ENCODE data around the gene ANKRD6. TPM values are rescaled to one million over a fixed set of nuclear protein-coding genes. Genes with fewer than 3 reads are reported as not detected.

Gene ANKRD6
- total and polyA plus RNA-seq, 2 donors (not counting 3 experiments of a cell fraction or from before 2014, with no cell fraction given): 3.4 to 9.6 TPM

- BruUV-seq (replicated peaks): no TSS peak
- FAIRE-seq (no peak), DNase-seq (ENCODE audit: low read depth, low spot score) (no peak)
- no peaks in the 10 kb centered on the region for H3K9me3 ChIP-seq (replicated peaks; ENCODE audit: control insufficient read depth, insufficient read depth, low read length)
- no peaks in the 10 kb centered on the region for H4K20me1 ChIP-seq (replicated peaks; ENCODE audit: control insufficient read depth, extremely low read depth, insufficient read depth, low read length)
- H3K27ac ChIP-seq (ENCODE audit: insufficient read depth, low read depth, low read length): no peak overlapping the region
- no peaks in the 10 kb centered on the region for H3K36me3 ChIP-seq (ENCODE audit: control insufficient read depth in 2 of 2, extremely low read depth in 1 of 2, insufficient read depth in 2 of 2, low read length in 2 of 2)
- no peak overlapping the region for H3K4me2 ChIP-seq (ENCODE audit: insufficient read depth, low read length)
- H3K27me3 ChIP-seq (ENCODE audit: control insufficient read depth in 2 of 2, insufficient read depth in 2 of 2, low read length in 2 of 2): no peaks in the 10 kb centered on the region
- no peaks in the 10 kb centered on the region for H3K9me1 ChIP-seq (replicated peaks; ENCODE audit: control insufficient read depth, extremely low read depth, insufficient read depth, low read length)
- TF ChIP-seq EZH2 (IDR thresholded peaks at IDR 0.05; ENCODE audit: borderline replicate concordance, low read depth, low read length, severe bottlenecking): no peak
- no peak for TF ChIP-seq FOS (IDR thresholded peaks at IDR 0.05; ENCODE audit: borderline replicate concordance, insufficient read depth, low read length)
- no peak for TF ChIP-seq MYC (IDR thresholded peaks at IDR 0.05; ENCODE audit: low read depth, low read length)
- H3K4me1 ChIP-seq (ENCODE audit: control insufficient read depth, extremely low read depth, insufficient read depth, low read length): no peaks in the 10 kb centered on the region
- CTCF ChIA-PET: no interaction called here
- no peaks in the 10 kb centered on the region for H3K79me2 ChIP-seq (ENCODE audit: control insufficient read depth, insufficient read depth, low read length)
- dilution Hi-C loops (cut with MboI; ENCODE audit: extremely low pct_ligation_motif_present, low sequenced_read_pairs): no loop called here
- no peak overlapping the region for H3K9ac ChIP-seq (replicated peaks; ENCODE audit: extremely low read depth, insufficient read depth, low read length)
- H3K4me3 ChIP-seq (replicated peaks in 1 of 3; ENCODE audit: insufficient read depth in 1 of 3, low read depth in 1 of 3, low read length in 3 of 3): no peak overlapping the region
- POLR2A ChIA-PET: no interaction called here
- intact Hi-C loops (cut with micrococcal nuclease): no loop called here
- no peak overlapping the region for H2AFZ ChIP-seq (ENCODE audit: low read depth, low read length)
These were observed 93.6 kb downstream of the ANKRD6 start for GRCh38 chr6:89526563-89526869.

GRCh38 chr6:89527634-89528033 lies 94.7 kb downstream of the ANKRD6 start:
- no peak for TF ChIP-seq MYC (IDR thresholded peaks at IDR 0.05; ENCODE audit: low read depth, low read length)
- TF ChIP-seq MAX (IDR thresholded peaks at IDR 0.05; ENCODE audit: insufficient read depth, insufficient read length): no peak
- no peak for TF ChIP-seq POLR2A (IDR thresholded peaks at IDR 0.05; ENCODE audit: low read depth, low read length)
- no peak for TF ChIP-seq CTCF (IDR thresholded peaks at IDR 0.05; ENCODE audit: extremely low read depth in 1 of 2, insufficient read depth in 1 of 2, low read depth in 1 of 2, low read length in 2 of 2)
- TF ChIP-seq FOS (IDR thresholded peaks at IDR 0.05; ENCODE audit: borderline replicate concordance, insufficient read depth, low read length): no peak
- TF ChIP-seq EZH2 (IDR thresholded peaks at IDR 0.05; ENCODE audit: borderline replicate concordance, low read depth, low read length, severe bottlenecking): no peak
- no peak for TF ChIP-seq POLR2AphosphoS5 (IDR thresholded peaks at IDR 0.05; ENCODE audit: insufficient read depth, low read depth, low read length)
- TF ChIP-seq GATA2 (IDR thresholded peaks at IDR 0.05; ENCODE audit: insufficient read depth, insufficient read length, low read depth, low read length): no peak
- Histone ChIP-seq H4K20me1 (replicated peaks; ENCODE audit: control insufficient read depth, extremely low read depth, insufficient read depth, low read length) (no peaks in the 10 kb centered on the region), H3K79me2 (ENCODE audit: control insufficient read depth, insufficient read depth, low read length) (no peaks in the 10 kb centered on the region), H3K9ac (replicated peaks; ENCODE audit: extremely low read depth, insufficient read depth, low read length) (no peak overlapping the region), H3K9me3 (replicated peaks; ENCODE audit: control insufficient read depth, insufficient read depth, low read length) (no peaks in the 10 kb centered on the region), H3K9me1 (replicated peaks; ENCODE audit: control insufficient read depth, extremely low read depth, insufficient read depth, low read length) (no peaks in the 10 kb centered on the region), H3K4me3 (replicated peaks in 1 of 3; ENCODE audit: insufficient read depth in 1 of 3, low read depth in 1 of 3, low read length in 3 of 3) (no peak overlapping the region), H3K4me2 (ENCODE audit: insufficient read depth, low read length) (no peak overlapping the region), H3K36me3 (ENCODE audit: control insufficient read depth in 2 of 2, extremely low read depth in 1 of 2, insufficient read depth in 2 of 2, low read length in 2 of 2) (no peaks in the 10 kb centered on the region), H3K27ac (ENCODE audit: insufficient read depth, low read depth, low read length) (no peak overlapping the region), H3K27me3 (ENCODE audit: control insufficient read depth in 2 of 2, insufficient read depth in 2 of 2, low read length in 2 of 2) (no peaks in the 10 kb centered on the region), H2AFZ (ENCODE audit: low read depth, low read length) (no peak overlapping the region), H3K4me1 (ENCODE audit: control insufficient read depth, extremely low read depth, insufficient read depth, low read length) (no peaks in the 10 kb centered on the region)
- no TSS peak for BruUV-seq (replicated peaks)
- dilution Hi-C loops (cut with MboI; ENCODE audit: extremely low pct_ligation_motif_present, low sequenced_read_pairs) (no loop called here), intact Hi-C loops (cut with micrococcal nuclease) (no loop called here)
- DNase-seq (ENCODE audit: low read depth, low spot score) (no peak), FAIRE-seq (no peak)
- POLR2A ChIA-PET: no interaction called here
- CTCF ChIA-PET: no interaction called here
